Cardiac fibroblast (primary cell): Measurements from ENCODE around the gene GALNT16.
"Not testable (repeated sequence)": the region's sequence is repeated elsewhere in the genome, so short reads cannot be mapped to it uniquely, and the experiment has no call there.

Experiments
- DNase-seq, 2 donors: peaks; one replicate each; pipeline versions ENCODE4 v3.0.0 to v3.0.0-alpha.2; 2010; ENCODE audit warnings: low read depth in 2 of 2
- H3K4me3 ChIP-seq, 2 donors: replicated peaks in 1 of 2; 1 replicate in 1 of 2; 2 replicates in 1 of 2; pipeline ENCODE4 v1.5.1; 2011; ENCODE audit warnings: low read depth in 2 of 2, low read length in 2 of 2, mild to moderate bottlenecking in 2 of 2, moderate library complexity in 1 of 2
- TF ChIP-seq, protein P1 (sequence below): IDR thresholded peaks from one replicate; pipeline ENCODE4 v1.5.1; 2011; ENCODE audit warnings: low read depth, mild to moderate bottlenecking, low read length, inconsistent platforms

The GALNT16 gene

GRCh38 chr14:69259527-69260189 is at the start of gene GALNT16:
GALNT16 (plus strand) TSS chr14:69260158; CDS start chr14:69260291, 133 bp downstream.
- TF ChIP-seq, protein P1, sequence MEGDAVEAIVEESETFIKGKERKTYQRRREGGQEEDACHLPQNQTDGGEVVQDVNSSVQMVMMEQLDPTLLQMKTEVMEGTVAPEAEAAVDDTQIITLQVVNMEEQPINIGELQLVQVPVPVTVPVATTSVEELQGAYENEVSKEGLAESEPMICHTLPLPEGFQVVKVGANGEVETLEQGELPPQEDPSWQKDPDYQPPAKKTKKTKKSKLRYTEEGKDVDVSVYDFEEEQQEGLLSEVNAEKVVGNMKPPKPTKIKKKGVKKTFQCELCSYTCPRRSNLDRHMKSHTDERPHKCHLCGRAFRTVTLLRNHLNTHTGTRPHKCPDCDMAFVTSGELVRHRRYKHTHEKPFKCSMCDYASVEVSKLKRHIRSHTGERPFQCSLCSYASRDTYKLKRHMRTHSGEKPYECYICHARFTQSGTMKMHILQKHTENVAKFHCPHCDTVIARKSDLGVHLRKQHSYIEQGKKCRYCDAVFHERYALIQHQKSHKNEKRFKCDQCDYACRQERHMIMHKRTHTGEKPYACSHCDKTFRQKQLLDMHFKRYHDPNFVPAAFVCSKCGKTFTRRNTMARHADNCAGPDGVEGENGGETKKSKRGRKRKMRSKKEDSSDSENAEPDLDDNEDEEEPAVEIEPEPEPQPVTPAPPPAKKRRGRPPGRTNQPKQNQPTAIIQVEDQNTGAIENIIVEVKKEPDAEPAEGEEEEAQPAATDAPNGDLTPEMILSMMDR: no peak
- H3K4me3 ChIP-seq: peak within 1 kb of the TSS; percentile 55 to 59
- DNase-seq: peak; percentile 22 to 27

DNA sequence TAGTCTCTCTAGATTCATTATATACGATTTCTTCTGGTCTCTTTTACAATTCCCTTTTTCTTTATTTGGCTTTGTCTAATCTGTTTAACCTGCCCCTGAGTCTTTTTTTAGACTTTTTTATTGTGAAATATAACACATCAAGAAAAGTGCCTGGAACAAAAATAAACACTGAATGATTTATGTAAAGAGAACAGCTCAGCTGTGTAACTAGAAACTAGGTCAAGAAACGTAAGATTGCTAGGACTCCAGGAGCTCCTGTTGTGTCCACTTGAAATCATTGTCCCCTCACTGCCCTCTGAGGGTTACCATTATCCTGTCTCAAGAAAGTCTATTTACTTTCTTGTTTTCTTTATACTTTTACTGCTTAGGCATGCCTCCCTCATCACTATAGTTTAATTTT is 45.6 kb upstream of the GALNT16 start:
- DNase-seq: no peak
- no peak overlapping the region for H3K4me3 ChIP-seq
- TF ChIP-seq, protein P1: no peak

DNA sequence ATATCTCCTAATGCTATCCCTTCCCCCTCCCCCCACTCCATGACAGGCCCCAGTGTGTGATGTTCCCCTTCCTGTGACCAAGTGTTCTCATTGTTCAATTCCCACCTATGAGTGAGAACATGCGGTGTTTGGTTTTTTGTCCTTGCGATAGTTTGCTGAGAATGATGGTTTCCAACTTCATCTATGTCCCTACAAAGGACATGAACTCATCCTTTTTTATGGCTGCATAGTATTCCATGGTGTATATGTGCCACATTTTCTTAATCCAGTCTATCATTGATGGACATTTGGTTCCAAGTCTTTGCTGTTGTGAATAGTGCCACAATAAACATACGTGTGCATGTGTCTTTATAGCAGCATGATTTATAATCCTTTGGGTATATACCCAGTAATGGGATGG is 42.3 kb upstream of the GALNT16 start:
- DNase-seq, H3K4me3 ChIP-seq: not testable (repeated sequence)

- H3K4me3 ChIP-seq: no peak overlapping the region
- DNase-seq: no peak
- TF ChIP-seq, protein P1: no peak
Measured at GRCh38 chr14:69224946-69225345, 35.0 kb upstream of the GALNT16 start.

GRCh38 chr14:69226178-69226577 is 33.8 kb upstream of the GALNT16 start:
- TF ChIP-seq, protein P1: no peak
- no peak overlapping the region for H3K4me3 ChIP-seq
- peak; percentile 52 to 74 for DNase-seq

- TF ChIP-seq, protein P1: no peak
- DNase-seq: peak; percentile 16 to 23
- H3K4me3 ChIP-seq: no peak overlapping the region
Measured at GRCh38 chr14:69226736-69227135, 33.2 kb upstream of the GALNT16 start.

DNA sequence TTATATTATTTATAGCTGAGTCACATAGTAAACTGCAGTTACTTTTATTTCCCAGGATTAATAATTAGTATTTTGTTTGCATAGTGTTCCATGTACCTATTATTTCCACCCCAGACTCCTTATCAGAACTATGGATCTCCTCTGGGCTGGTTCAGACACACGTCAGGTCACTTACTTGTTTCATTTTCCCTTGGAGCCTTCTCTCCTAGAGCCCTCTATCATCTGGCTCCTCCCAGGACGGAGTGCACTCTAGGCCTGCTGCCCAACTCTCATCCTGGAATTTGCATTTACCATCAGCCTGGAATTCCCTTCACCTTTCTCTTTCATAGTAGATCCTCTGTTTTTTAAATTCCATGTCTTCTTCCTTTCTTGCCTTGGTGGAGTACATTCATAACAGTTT is 28.5 kb upstream of the GALNT16 start:
- H3K4me3 ChIP-seq: no peak overlapping the region
- TF ChIP-seq, protein P1: no peak
- DNase-seq: no peak
